COR-L47 (cell line): ENCODE data around the gene TTC32.

Experiments
- DNase-seq: peaks from one replicate; lab custom pipeline; 2025; lab: John Stamatoyannopoulos, UW

The TTC32 gene

GRCh38 chr2:19850056-19851050, 51.4 kb downstream of the TTC32 start:
- DNase-seq, result no peak

- DNase-seq, result no peak
These were observed 52.8 kb downstream of the TTC32 start for GRCh38 chr2:19848952-19849351.

DNA sequence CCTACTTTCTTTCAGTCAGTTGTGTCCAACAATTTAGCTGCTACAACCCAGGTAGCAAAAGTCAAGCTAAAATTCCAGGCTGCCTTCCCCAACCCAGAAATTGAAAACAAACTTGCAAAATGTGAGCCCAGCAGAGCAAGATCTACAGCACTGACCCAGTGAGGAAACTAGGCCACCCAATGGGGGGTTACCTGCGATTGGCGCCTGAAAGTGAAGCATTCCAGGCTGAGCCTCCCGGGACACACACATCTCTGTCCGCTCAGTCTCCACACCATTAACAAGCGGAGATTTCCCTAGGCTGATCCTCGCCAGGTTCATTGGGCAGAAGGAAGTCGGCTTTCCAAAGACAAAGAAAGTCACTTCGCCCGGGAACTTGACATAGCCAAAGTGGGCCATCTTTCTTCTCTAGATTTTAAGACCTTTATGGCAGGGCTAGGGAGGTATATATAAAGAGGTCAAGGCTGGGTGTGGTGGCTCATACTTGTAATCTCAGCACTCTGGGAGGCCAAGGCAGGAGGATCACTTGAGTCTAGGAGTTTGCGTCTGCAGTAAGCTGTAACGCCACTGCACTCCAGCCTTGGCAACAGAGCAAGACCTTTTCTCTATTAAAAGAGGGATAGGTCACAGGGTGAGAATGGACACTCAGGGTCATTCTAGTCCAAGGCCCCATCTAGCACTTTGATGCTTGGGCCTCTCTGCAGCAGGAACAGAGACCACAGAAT, 53.6 kb downstream of the TTC32 start:
- DNase-seq, result no peak

DNA sequence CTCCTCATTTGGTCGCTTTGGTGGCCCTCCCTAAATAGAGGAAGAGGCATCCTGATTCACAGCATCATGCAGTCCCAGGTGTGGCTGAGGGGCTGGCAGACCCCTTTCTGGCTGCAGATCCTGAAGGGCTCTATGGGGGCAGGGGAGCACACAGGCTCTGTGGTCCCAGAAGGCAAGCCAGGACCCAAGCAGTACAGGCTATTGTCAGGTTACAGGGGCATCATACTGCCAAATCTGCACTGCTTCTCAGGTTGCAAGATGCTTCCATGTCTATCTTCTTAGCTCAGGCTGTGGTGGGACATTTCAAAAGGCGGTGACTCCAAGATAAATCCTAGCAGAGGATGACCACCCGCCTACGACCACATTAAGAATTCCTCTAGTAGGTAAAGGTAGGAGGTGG, 54.3 kb downstream of the TTC32 start:
- no peak for DNase-seq
